GM18519 (cell line): ENCODE data around the gene FBXO21.
"Not testable (repeated sequence)": the region's sequence is repeated elsewhere in the genome, so short reads cannot be mapped to it uniquely, and the experiment has no call there.

Source experiments
- ATAC-seq: cut with Tn5 transposase; IDR thresholded peaks from one replicate; pipeline ENCODE4 v1.9.1; 2021; ENCODE audit warnings: mild to moderate bottlenecking, moderate library complexity; ENCODE audit not compliant: unreplicated experiment, low FRiP score

FBXO21 gene, protein sequence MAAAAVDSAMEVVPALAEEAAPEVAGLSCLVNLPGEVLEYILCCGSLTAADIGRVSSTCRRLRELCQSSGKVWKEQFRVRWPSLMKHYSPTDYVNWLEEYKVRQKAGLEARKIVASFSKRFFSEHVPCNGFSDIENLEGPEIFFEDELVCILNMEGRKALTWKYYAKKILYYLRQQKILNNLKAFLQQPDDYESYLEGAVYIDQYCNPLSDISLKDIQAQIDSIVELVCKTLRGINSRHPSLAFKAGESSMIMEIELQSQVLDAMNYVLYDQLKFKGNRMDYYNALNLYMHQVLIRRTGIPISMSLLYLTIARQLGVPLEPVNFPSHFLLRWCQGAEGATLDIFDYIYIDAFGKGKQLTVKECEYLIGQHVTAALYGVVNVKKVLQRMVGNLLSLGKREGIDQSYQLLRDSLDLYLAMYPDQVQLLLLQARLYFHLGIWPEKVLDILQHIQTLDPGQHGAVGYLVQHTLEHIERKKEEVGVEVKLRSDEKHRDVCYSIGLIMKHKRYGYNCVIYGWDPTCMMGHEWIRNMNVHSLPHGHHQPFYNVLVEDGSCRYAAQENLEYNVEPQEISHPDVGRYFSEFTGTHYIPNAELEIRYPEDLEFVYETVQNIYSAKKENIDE

DNA sequence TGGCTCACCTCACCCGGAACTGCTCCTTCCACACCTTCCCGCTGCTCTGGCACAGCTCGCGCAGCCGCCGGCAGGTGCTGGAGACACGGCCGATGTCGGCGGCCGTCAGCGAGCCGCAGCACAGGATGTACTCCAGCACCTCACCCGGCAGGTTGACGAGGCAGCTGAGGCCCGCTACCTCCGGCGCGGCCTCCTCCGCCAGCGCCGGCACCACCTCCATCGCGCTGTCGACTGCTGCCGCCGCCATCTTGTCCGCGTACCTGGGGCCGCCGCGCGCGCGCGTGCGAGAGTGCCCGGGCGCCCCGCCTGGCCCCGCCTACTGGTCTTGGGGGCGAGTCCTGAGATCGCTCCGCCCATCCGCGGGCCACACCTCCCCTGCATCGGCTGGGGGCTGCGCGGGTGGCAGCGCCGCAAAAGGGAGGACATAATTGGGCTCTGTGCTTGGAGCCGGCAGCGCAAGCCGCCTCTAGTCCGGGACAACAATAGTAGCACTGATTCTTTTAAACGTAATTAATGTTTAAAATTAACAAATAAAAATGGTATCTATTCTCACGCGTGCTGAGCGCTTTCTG, at the start of gene FBXO21:
Gene FBXO21, minus strand, starts transcription at position 261 of the 572 bp plus-strand sequence. Its CDS starts 14 bp downstream, at position 247.
- ATAC-seq: peak; percentile 85

DNA sequence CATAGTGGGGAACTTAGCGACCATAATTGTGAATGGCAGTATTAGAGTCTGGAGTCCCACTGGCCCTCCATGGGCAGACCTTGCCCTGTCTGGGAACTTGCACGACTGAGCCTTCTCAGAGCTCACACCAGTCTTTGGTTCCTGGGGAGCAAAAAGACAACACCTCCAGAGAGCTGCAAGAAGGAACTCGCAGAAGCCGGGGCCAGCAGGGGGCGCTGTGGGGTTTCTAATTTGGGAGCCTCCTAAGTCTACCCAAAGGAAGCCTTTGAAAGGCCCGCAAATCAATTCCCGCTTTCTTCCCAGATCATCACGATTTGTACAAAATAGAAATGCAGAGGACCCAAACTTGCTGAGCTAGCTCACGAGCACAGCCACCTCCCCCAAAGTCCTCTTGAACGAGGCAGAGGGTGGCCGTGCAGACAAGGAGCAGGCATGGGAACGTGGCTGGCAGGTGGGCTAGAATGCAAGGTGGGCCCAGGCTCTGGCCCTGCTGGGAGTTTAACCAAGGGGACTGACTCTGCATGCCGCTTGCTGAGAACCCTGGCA, 46.3 kb upstream of the FBXO21 start:
- no peak for ATAC-seq

DNA sequence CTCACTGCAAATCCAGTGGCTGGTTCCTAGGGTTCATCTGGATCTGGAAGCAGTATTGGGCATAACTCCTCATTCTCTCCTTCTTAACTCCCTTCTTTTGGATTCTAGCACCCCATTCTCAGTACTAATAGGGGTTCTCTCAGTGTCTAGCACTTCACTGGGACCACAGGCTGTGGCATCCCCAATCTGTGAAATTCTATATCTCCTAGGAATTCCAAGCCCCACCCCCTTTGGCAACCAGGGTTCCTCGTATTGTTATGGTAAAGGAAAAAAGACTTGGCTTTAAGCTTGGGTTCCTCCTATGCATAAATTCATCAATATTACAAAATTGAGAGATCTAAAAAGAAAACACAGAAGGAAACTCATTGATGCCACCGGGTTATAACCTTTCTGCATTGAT, 45.0 kb upstream of the FBXO21 start:
- ATAC-seq: no peak

DNA sequence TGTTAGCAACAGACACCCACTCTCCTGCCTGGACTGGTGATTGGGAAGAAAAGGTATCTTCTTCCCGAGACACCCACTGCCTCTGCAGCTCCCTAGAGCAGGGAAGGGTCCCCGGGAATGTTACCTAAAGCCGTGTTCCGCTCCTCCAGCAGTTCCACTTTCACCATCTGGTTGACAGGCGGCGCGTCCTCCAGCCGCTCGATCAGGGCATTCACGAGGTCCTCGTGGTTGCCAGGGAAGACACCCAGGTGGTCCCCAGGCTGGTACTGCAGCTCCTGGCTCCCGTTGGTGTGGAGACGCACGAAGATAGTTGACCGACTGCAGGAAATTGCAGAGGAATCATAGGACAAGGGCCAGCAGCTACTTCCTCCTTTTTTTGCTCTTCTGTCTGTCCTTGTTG, 44.2 kb upstream of the FBXO21 start:
- no peak for ATAC-seq

DNA sequence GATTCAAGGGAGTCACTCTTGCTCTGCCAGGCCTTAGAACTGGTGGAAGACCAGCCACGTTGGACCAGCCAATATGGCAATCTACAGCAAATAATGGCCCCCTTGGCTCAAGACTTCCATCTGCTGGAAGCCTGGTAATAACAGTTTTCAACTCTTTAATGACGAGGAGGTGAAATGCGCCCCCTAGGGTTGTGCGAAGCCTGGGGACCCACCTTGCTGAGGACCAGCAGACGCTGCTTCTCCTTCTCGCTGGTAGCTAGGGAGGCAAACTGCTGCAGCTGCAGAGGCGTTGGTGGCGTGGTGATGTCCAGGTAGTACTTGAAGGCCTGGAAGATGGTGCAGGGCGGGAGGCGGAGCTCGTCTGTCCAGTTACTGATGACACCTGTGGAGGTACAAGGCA, 41.5 kb upstream of the FBXO21 start:
- no peak for ATAC-seq

DNA sequence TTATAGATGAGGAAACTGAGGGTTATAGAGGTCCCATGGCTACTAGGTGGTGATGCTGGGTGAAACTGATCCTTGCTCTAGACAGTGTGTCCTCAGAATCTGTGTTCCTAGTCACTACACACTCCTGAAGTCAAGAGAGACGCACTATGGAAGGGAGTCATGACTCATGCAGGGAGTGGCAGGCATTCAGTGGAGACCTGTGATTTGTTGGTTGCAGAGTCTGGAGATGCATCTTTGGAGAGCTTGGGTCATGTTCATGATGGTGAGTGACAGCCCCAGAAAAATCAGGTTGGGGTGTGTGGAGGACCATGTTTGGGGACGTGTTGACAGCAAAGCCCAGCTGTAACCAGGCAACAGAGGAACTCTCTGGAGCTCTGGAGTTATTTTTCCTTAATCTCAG, 38.0 kb upstream of the FBXO21 start:
- ATAC-seq: no peak

DNA sequence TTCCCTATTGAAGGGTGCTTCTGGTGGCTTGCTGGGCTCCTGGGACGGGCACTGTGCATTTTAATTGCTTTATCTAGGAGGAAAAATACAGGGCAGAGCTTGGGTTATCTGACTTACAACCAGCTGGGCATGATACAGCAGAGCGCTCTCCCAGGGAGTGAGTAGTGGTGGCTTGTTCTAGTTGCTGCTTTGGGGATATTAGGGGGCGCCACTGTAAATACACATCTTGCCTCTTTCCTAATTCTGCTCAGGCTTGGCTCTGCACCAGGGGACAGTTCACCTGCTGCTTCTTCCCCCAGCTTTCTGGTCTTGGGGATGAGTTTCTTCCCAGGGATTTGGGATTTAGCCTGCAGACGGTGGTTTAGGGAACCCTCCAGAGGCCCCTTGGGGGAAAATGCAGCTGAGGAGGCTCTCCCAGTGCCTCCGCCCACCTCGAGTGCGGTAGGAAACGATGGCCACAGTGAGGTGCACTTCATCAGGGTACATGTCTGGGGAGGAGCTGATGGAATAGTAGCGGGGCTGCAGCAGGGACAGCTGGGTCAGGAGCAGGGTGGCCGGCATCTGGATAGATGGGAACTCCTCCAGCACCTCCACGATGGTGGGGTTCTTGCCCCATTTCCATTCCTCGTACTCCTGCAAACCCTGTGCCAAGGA, 36.9 kb upstream of the FBXO21 start:
- no peak for ATAC-seq

DNA sequence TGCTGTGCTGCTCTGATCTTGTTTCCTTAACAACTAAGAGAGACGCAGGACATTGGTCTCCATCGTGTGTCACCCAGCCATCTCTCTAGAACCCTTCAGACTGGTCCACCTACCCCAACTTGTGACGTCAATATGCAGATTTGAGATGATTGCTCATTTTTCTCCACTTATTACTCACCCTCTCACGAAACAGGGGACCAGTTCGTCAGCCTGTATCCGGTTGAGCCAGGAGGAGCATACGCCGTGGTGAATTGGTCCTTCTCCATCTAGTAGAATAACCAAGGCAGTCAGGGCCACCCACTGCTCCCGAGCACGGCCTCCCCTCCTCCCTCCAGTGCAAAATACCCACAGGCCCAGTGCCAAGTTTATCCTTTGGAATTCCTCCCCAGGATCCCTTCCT, 36.2 kb upstream of the FBXO21 start:
- no peak for ATAC-seq

DNA sequence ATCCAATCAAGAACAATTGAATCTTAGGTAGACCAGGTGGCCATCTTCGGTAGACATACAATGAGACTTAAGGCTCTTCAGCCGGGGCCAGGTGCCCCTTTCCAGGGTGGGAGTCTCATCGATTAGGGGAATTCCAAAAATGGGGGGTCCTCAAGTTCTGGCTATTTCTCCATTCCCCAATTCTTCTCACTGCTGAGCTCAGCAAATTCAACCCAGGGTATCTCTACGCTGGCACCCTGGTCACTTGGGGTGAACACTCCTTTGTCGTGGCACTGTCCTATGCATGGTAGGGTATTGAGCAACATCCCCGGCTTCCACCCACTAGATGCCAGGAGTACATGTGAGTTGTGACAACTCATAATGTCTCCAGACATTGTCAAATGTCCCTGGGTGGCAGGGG, 34.9 kb upstream of the FBXO21 start:
- no peak for ATAC-seq

DNA sequence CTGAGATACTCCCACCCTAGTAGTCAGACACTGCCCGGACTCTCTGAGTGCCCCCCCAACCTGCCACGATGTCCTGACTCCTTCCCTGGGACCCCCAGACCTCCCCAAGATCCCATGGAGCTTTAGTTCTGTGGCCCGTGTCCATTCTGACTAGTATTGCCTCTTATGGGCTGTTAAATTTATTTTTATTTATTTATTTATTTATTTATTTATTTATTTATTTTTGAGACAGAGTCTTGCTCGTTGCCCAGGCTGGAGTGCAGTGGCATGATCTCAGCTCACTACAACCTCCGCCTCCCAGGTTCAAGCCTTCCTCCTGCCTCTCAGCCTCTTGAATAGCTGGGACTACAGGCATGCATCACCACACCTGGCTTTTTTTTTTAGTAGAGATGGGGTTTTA, 30.7 kb upstream of the FBXO21 start:
- not testable (repeated sequence) for ATAC-seq

DNA sequence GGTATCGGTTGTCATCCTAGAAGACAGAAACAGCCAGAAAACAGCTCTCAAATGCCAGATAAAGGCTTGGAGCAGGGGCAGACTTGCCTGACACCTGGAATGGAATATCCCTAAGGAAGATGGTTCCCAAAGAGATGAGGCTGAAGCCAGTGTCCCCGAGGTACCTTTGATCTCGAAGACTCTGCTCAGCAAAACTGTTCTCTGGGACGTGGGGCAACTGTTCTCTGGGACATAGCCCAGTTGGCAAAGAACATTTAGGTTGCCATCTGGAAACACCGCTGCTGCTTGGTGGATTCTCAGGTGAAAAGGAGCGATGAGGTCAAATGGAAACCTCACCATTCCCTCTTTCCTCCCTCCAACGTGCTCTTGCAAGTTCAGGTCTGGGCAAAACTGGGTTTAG, 27.9 kb upstream of the FBXO21 start:
- ATAC-seq: no peak

DNA sequence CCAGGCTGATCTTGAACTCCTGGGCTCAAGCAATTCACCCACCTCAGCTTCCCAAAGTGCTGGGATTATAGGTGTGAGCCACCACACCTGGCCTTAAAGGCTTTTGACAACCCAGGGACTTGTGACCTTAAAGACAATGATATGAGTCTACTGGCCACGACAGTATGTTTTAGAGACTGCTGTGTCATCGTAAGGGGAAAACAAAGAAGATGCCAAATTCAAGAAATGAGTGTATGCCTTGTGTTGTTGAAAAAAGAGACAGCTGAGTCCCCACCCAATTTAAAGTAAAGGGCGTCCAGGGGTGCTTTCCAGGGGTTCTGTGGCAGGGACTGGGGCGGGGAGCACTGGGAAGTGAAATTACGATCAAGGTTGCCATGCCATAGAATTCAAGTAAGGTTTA, 26.4 kb upstream of the FBXO21 start:
- no peak for ATAC-seq

DNA sequence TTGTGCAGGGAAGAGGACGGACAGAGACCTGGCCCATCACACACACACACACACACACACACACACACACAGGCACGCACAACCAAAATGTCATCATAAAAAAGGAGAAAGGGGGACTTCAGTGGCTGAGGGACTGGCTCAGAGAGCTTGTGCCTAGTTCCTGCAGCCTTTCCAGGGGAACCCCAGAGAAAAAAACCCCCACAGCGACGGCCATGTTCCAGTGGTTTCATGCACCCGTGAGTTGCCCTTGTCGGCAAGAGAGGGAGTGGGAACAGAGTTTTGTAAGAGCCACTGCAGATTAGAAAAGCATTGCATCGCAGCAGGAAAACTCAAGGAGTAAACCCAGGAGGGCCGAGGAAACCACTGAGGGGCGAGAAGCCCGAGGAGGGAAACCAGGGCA, 24.5 kb upstream of the FBXO21 start:
- ATAC-seq: no peak

DNA sequence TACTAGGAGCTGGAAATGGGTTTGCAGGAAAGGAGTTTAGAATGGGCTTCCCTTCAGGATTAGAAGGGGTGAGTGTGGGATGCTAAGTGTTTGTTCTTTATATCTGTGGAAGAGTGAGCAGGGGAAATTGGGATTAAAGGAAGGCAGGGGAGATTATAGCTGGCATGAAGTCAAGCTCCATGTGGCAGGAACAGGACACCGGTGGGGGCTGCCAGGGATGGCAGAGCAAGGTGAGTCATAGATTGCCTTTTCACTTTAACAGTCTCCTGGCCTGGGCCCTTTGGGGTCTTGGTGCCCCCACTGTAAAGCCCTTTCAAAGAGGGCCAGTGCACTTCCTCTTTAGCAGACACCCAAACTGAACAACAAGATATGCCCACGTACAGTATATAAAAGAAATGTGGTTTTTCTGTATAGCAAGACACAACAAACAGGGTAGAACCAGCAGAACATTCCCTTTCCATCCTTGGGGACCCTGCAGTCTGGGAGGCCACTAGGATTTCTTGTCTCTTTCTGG, 23.1 kb upstream of the FBXO21 start:
- ATAC-seq: no peak

DNA sequence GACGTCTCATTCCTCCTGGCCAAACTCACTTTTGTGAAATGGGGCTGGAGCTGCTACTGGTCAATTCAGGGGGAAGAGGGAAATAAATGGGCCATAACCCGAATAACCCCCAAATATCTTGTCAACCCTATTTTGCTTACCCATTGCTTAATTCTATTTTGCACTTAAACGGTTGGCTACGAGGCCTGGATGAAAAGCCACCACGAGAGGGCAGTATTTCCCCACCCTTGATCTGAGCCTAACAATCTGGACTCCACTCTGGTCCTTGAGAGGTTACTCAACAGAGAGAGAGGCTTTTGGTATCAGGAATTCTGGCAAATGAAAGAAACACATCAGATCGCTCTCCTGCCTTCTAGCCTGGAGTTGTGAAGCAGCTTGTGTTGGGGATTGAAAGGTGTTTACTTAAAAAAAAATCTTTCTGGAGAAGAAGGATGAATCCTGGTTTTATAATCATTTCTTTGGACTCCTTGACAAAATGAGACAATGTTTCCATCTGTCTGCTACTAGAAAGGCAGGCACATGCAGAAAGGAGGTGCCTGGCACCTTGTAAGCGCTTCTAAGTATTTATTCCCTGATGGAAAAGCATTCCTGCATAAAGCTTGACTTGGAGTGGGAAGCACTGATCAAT, 22.4 kb upstream of the FBXO21 start:
- ATAC-seq: no peak

DNA sequence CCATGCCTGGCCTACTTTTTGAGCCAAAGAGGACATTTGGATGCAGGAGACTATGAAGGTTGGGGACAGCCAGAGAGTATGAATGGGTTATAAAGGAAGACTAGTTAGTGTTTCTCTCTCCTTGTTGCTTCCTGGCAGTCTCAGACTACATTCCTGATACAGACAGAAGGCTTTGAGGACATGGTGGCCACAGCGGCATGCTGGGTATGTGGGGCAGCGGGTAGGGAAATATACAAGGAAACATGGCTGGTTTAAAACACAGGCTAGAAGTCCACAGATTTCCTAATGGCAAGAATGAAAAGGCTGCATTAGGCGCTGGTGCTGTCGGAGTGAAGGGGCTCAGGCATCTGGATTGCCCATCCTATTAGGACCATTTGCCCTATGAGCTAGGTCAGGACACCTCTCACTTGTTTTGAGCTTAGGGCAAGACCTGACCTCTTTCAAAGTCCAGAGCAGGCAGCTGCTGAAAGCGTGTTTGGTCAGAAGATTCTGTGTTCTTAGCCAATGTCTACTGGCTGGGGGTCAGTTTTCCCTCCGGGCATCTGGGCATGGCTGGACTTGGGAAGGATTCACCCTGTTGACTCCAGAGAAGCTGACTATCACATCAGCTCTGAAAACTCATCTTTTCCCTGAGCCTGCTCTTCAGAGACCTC, 20.1 kb upstream of the FBXO21 start:
- ATAC-seq: no peak

DNA sequence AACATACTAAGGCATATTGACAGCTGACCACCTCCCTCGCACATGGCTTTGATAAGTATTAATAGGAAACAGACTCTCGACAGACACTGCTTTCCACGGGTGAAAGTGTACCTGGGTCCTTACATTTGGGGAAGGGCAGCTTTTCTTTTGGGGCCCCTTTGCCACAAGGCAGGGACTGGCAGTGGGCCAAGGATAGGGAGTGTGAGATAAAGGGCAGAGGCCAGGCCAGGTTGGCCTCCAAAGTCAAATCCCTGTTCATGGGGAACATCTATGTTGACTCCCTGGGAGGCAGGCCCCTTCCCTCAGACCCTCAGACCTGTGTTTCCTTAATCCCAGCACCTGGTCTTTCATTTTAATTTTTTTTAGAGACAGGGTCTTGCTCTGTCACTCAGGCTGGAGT, 19.4 kb upstream of the FBXO21 start:
- no peak for ATAC-seq

DNA sequence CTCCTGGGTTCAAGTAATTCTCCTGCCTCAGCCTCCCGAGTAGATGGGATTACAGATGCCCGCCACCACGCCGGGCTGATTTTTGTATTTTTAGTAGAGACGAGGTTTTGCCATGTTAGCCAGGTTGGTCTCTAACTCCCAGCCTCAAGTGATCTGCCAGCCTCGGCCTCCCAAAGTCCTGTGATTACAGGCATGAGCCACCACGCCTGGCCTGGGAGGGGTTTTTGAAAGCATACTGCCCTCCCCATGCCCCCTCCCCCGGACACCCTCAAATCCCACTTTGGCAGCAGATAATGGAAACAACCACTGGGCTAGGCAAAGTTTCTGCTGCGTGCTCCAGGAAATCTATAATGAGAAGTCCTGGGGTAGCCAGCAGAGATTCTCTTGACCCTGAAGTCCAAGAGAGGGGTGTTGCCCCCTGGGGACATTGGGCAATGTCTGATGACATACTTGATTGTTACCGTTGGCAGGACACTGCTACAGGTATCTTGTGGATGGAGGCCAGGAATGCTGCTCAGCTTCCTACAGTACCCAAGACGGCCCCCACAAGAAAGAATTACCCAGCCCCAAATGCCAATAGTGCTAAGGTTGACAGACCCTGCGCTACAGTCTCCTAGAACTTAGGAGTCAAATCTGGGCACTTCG, 18.7 kb upstream of the FBXO21 start:
- no peak for ATAC-seq

DNA sequence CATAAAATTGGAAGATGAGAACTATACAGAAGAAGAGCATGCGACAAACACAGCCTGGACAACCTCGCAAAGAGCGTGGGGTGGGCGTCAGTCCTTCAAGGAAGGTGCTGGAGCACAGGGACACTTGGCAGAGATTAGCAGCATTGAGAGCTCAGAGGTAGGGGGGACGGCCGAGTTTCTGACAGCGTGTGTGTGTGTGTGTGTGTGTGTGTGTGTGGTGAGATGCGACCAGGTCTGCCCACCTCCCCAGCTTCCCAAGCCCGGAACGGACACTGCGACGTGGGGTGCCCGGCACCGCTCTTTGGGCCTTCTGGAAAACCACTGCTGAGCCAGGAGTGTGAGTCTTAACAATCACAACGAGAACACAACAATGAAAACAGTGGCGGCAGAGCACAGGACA, 17.9 kb upstream of the FBXO21 start:
- ATAC-seq: no peak
